ENCODE results near the gene RPL38. TPM values are rescaled to one million over a fixed set of nuclear protein-coding genes. Genes with fewer than 3 reads are reported as not detected.

RPL38 gene
- total and polyA plus RNA-seq, 8 donors = 395 to 1,054 (median 577) TPM

- Histone ChIP-seq H3K4me1 (peaks cover 7 to 29% (median 10%) of the 10 kb centered on the region in 3 donors), H3K27ac (no peak overlapping the region), H3K27me3 (no peaks in the 10 kb centered on the region), H3K36me3 (no peaks in the 10 kb centered on the region), H3K4me3 (no peak overlapping the region), H3K9me3 (no peaks in the 10 kb centered on the region)
- 79 to 88% methylated on average over 8 of the region's 8 CpGs for WGBS, 2 donors
- FAIRE-seq = no peak
- no peak for TF ChIP-seq CTCF (IDR thresholded peaks at IDR 0.05)
- DNase-seq = peak in 1 of 6 donors; percentile 23
- no peak for ATAC-seq
- intact Hi-C loops (cut with DNase I) = no loop called here
Measured at GRCh38 chr17:74235911-74236371, 32.5 kb downstream of the RPL38 start.

- whole genome bisulfite sequencing, 2 donors = 84 to 86% methylated on average over 12 of the region's 12 CpGs
- H3K36me3 ChIP-seq = no peaks in the 10 kb centered on the region
- FAIRE-seq (no peak), DNase-seq (peak in 1 of 6 donors; percentile 28), ATAC-seq (no peak)
- TF ChIP-seq CTCF (IDR thresholded peaks at IDR 0.05) = no peak
- peaks cover 3 to 20% (median 6%) of the 10 kb centered on the region in 3 donors for H3K4me1 ChIP-seq
- H3K27me3 ChIP-seq = no peaks in the 10 kb centered on the region
- no peaks in the 10 kb centered on the region for H3K9me3 ChIP-seq
- no peak overlapping the region for H3K4me3 ChIP-seq
- intact Hi-C loops (cut with DNase I) = no loop called here
- no peak overlapping the region for H3K27ac ChIP-seq
Measured at GRCh38 chr17:74237321-74237720, 33.8 kb downstream of the RPL38 start.

- Histone ChIP-seq H3K36me3 (no peaks in the 10 kb centered on the region), H3K4me1 (peaks cover 0 to 5% (median 0%) of the 10 kb centered on the region in 3 donors), H3K27ac (no peak overlapping the region), H3K4me3 (no peak overlapping the region), H3K9me3 (no peaks in the 10 kb centered on the region), H3K27me3 (no peaks in the 10 kb centered on the region)
- DNase-seq = peak in 1 of 6 donors; percentile 38
- TF ChIP-seq CTCF (IDR thresholded peaks at IDR 0.05) = no peak
- intact Hi-C loops (cut with DNase I) = no loop called here
- no peak for FAIRE-seq
- 74 to 79% methylated on average over 10 of the region's 10 CpGs for WGBS, 2 donors
- peak in 3 of 4 donors; percentile 8 to 44 (median 43) for ATAC-seq
Measured at GRCh38 chr17:74239172-74239571, 35.7 kb downstream of the RPL38 start.

GRCh38 chr17:74240618-74241205 is 37.2 kb downstream of the RPL38 start:
- intact Hi-C loops (cut with DNase I) = no loop called here
- no peak for FAIRE-seq
- Histone ChIP-seq H3K4me3 (no peak overlapping the region), H3K36me3 (no peaks in the 10 kb centered on the region), H3K4me1 (no peaks in the 10 kb centered on the region), H3K27me3 (no peaks in the 10 kb centered on the region), H3K9me3 (no peaks in the 10 kb centered on the region), H3K27ac (no peak overlapping the region)
- ATAC-seq = peak in 2 of 4 donors; percentile 34 to 49
- TF ChIP-seq CTCF (IDR thresholded peaks at IDR 0.05) = no peak
- DNase-seq = no peak
- 76 to 86% methylated on average over 11 of the region's 11 CpGs for WGBS, 2 donors

GRCh38 chr17:74241431-74241830 is 38.0 kb downstream of the RPL38 start:
- no peaks in the 10 kb centered on the region for H3K27me3 ChIP-seq
- no peak for FAIRE-seq
- 72 to 81% methylated on average over 10 of the region's 10 CpGs for WGBS, 2 donors
- H3K4me3 ChIP-seq = no peak overlapping the region
- DNase-seq = no peak
- no peaks in the 10 kb centered on the region for H3K4me1 ChIP-seq
- TF ChIP-seq CTCF (IDR thresholded peaks at IDR 0.05) = no peak
- no peaks in the 10 kb centered on the region for H3K36me3 ChIP-seq
- no peaks in the 10 kb centered on the region for H3K9me3 ChIP-seq
- intact Hi-C loops (cut with DNase I) = no loop called here
- peak in 2 of 4 donors; percentile 47 to 66 for ATAC-seq
- no peak overlapping the region for H3K27ac ChIP-seq

All from pancreas (tissue), 10 donors.